Activated CD4-positive, alpha-beta T cell treated with anti-CD3 and anti-CD28 coated beads, Interleukin-2, Interleukin-4, amounts not matched to agents 100 ng/mL and 50 ng/mL, durations not matched to agents 16 hours and 8 hours (primary cell): ENCODE measurements around the gene NR5A2.

Experiments
- DNase-seq: peaks from one replicate; pipeline ENCODE4 v3.0.0-alpha.2; 2020; ENCODE audit warnings: low spot score

The NR5A2 gene

DNA sequence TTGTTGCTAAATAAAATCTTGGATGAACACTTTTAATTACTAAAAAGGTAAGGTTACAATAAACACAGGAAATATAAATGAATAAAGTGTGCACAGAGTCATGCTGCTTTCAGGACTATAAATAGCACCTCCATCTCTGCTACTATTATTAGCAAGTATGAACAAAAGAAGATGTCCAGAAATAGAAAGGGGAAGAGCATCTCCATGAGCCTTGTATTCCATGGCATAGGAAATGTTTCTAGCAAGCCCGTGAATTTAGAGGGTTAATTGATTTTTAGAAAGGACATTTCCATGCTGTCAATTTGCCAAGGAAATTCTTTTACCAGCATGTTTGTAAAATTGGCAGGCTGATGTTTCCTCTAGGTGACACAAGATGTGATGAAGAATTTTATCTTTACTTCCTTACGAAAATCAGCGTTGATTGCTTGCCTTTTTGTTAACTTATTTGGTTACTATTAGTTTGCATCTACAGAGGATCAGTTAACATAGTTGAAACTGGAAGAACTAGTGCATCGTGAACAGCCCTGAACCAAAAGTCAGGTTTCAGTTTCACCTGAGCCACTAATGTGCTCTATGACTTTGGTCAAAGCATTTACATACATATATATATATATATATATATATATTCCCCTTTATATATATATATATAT lies 45.3 kb downstream of the NR5A2 start:
- DNase-seq: no peak

GRCh38 chr1:200073286-200073637 lies 45.8 kb downstream of the NR5A2 start:
- DNase-seq: no peak

DNA sequence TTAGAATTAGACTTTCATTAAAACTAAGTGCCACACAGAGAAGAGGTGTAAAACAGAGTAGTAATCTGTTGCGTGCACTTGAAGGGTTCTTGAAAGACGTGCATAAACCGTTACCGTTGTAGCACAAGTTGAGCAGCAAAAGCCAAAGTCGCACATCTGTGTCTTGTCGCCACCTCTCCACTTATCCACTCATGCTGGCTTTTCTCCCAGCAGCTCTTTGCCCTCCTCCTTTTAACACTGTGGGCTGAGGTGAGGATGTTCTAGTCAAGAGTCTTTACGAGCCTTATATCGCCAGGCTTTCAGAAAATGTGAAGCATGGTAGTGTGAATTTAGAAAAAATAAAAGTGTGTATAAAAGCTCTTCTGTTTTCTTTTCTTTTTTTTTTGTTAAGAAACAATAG lies 48.0 kb downstream of the NR5A2 start:
- DNase-seq: no peak

- DNase-seq: no peak
Measured at GRCh38 chr1:200075938-200076546, 48.5 kb downstream of the NR5A2 start.

DNA sequence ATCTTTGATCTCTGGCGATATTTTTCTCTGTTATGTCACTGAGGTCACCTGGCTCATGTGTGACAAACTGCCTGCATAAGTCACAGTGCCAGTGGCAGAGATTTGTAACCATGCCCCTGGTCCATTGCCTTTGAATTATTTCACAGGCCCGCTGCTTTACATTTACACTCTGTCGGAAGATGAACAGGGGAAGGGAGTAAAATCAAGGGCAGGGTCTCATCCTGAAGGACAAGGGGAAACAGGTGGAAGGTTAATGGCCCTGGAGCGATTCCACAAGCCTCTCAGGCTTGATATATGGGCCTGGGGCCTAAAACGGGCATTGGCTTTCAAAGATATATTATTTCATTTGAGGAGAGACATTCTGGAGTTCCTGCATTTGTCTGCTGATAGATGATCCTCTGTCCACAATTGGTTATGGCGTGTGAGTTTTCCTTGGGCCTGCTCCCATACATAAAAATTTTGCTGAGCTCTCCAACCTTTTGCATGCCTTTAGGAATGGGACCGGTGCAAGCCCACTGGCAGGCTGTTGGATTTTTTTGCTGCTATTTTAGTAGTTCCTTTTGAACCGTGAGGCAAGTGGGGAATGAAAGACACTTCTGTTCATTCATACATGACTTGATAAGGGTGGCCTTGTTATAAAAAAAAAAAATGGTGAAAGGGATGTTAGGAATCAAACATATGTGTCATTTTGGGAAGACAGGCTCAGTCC lies 51.9 kb downstream of the NR5A2 start:
- DNase-seq: no peak

DNA sequence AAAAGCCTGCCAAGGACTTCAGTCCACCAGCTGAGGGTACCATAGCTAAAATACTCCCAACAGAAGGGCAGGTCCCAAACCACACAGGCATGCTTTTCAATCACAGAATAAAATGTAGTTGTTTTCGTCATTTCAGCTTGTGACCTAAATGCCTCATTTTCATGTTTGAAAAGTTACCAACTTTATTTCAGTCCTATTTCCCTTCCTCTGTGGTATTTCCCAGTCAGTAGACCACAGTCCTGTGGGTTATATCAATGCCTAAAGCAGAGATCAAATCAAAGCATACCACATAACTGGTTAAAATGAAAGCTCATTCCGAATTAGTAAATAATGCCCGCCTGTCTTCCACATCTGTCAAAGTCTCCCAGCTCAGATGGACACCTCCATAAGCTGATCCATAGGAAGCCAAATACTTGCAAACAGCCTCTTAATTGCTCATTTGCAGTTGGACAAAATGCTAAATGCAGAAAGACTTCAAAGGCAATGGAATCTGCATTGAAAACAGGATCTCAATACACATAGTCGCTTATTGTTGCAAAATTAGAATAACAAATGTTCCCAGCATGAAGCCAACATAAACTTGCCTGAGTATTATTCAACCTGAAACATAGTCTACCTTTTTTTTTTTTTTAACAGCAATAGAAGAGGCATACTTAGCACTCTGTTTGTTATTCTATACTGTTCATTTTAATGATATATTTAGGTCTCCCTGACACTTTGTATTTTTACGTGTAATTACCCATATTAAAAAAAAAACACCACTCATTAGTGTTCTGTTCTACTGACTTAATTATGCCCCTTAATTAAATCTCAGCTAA lies 53.9 kb downstream of the NR5A2 start:
- no peak for DNase-seq

DNA sequence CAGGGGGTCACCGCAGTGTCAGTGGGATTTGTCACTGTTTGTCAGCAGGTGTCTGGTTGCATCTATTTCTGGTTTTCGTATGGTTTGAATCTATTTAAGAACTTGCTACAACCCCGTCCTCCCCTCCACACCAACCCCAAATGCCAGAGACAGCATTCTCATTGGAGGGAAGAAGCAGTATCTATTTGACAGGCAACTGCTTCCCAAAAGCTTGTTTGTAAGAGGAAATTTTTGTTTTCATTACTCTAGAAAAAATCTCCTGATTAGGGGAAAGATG lies 54.4 kb downstream of the NR5A2 start:
- no peak for DNase-seq

GRCh38 chr1:200082329-200082728 lies 54.8 kb downstream of the NR5A2 start:
- DNase-seq: no peak

DNA sequence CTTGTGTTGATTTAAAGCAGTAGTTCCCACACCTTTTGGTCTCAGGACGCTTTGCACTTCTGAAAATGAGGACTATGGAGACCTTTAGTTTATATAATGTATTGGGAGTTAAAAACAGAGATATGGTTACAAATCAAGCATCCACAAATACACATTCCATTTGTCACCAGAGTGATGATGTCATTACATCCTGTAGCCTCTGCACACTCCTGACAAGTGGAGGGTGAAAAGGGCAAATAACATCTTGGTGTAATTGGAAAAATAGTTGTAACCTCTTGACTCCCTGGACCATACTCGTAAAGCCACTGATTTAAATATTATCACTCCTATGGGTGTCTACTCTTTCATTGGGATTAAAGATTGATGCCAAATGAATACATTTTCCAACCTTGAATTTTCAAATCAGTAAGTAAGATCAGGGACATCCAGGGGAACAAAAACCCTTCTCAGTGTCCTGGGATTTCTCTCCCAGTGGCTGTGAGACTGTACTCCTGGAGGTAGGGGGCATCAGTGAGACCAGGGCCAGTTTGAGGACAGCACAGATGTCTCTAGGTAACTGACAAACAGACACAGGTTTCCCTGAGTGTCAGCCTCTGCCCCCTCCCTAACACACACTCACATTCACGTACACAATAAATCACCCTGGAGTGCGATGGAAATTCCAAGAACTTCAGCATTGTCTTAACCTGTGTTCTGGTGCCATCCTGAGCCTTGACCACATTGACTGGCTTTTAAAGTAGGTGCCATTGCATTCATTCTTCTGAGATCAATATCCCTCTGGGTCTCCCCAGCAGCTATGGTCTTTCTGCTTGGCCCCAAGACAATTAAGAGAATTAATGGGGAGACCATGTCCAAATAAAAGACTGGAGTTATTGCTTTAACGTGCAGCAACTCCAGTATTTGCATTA lies 63.0 kb downstream of the NR5A2 start:
- DNase-seq: no peak

- no peak for DNase-seq
Measured at GRCh38 chr1:200095057-200095577, 67.6 kb downstream of the NR5A2 start.

DNA sequence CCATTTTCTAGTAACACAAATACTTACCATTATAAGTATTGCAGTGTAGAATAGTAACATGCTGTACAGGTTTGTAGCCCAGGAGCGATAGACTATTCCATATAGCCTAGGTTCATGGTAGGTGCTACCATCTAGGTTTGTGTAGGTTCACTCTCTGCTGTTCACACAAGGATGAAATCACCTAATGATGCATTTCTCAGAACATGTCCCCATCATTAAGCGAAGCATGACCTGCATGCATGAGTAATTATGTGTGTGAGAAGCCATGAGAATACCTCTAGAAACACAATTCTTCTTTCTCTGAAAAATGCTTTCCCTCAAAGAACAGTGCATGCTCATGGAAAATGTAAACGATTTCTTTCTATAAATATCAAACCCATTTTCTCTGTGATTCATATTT lies 69.3 kb downstream of the NR5A2 start:
- DNase-seq: no peak

GRCh38 chr1:200099040-200099439 lies 71.5 kb downstream of the NR5A2 start:
- no peak for DNase-seq

DNA sequence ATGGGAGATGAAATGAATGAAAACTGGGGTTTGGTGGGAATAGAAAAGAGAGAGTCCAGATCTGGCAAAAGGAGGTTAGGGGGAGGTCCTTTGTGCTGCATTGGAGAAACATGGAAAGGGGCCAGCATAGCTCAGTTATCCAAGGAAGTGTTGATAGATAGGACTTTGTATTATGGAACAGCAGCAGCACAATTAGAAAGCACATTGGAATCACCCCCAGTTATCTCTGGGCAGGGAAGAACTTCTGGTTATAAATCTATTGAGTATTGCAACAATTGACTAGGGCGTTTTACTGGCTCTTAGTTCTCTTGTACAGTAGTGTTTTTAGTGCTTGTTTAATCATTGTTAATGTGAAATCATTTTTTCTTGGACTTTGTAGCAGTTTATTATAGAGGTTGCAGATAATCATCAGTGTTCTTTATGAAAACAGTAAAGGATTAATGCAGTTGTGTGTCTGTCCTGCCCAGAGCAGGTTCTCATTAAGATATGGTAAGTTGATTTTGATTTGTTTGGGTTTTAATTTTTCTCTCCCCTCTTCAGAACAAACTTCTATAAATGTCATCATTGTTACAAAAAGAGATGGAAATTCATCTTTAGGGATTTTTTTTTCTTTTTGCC lies 76.6 kb downstream of the NR5A2 start:
- no peak for DNase-seq

DNA sequence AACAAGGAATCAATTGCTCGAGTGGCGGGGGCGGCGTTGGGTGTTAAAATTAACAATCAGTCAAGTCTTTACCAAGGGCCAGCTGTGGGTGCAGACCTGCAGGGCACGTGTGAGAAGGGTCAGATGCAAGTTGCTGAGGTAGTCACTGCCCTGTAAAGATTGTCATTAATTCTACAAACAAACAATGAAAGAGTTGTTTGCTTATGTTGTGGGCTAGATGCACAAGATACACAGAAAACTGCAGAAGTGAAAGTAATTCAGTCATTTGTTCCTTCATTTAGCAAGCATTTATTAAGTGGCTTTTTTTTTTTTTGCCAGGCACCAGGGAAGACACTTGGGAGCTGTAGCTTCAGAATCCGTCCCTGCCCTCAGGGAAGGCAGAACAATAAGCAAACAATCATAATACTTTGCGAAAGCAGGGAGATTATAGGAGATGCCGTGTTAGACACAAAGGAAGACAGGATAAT lies 79.5 kb downstream of the NR5A2 start:
- no peak for DNase-seq

GRCh38 chr1:200108659-200109058 lies 81.1 kb downstream of the NR5A2 start:
- no peak for DNase-seq

- no peak for DNase-seq
Measured at GRCh38 chr1:200112290-200112689, 84.8 kb downstream of the NR5A2 start.

- DNase-seq: no peak
Measured at GRCh38 chr1:200115532-200115931, 88.0 kb downstream of the NR5A2 start.

GRCh38 chr1:200116324-200116723 lies 88.8 kb downstream of the NR5A2 start:
- DNase-seq: no peak

- DNase-seq: no peak
Measured at GRCh38 chr1:200118779-200119505, 91.4 kb downstream of the NR5A2 start.

DNA sequence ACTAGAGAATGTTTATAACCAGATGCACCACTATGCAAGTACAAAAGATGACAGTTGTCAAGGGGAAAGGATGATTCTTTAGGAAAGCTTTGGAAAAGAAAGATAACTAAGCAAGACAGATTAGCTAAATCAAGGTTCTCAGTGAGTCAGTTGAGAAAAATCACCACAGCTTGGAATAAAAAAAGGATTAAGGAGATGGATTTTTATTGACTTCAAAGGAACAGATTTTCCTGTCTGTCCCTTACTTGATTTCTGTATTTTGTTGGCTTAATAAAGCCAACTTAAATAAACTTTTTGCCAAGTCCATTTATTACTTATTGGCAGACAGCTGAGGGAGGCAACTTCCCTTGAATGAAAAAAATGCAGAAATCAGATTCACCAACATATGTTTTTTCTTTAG lies 93.9 kb downstream of the NR5A2 start:
- no peak for DNase-seq
